H1 (cell line): Measurements from ENCODE around the gene DOCK1. TPM values are rescaled to one million over a fixed set of nuclear protein-coding genes. Genes with fewer than 3 reads are reported as not detected.

ENCODE experiments used
- BACH1 ChIP-seq: IDR thresholded peaks from 2 replicates; pipeline ENCODE4 v1.6.1; 2012; ENCODE audit warnings: low read length, improper control_type of control experiment
- JUND ChIP-seq: IDR thresholded peaks from 2 replicates; pipeline ENCODE4 v1.6.1; 2011; ENCODE audit warnings: mild to moderate bottlenecking, improper control_type of control experiment, low read length
- KDM4A ChIP-seq: IDR thresholded peaks from one replicate; pipeline ENCODE4 v1.7.1; 2012; ENCODE audit warnings: low read depth, mild to moderate bottlenecking, moderate library complexity, low read length, inconsistent platforms; ENCODE audit not compliant: severe bottlenecking
- SUZ12 ChIP-seq: fragments of 200-600 bp; sonication (generic); IDR thresholded peaks from 2 replicates; pipeline ENCODE4 v1.6.1; 2012; ENCODE audit warnings: mild to moderate bottlenecking, inconsistent platforms, low read length, moderate library complexity, mixed read lengths
- polyA plus RNA-seq, 7 experiments: library from polyadenylated mRNA; depleted of rRNA in 3 of 7; stranded (reverse) in 5 of 7; unstranded in 2 of 7; fragments of >200 nt in 5 of 7; fragments of 200-250 nt in 2 of 7; gene quantifications; 1 replicate in 5 of 7; 2 replicates in 1 of 7; 4 replicates in 1 of 7; pipeline versions ENCODE4 v1.2.1 to v1.2.3, GENCODE V29; 2011 to 2013; ENCODE audit warnings: missing spikeins in 2 of 7, mixed read lengths in 2 of 7
- total RNA-seq: library from RNA; stranded (reverse); fragmentation: NEBNext Ultra II Directional; extraction: Animal tissue kit (Norgen Biotek cat#: 25700); gene quantifications from 2 replicates; pipeline ENCODE4 v1.2.1, GENCODE V29; 2021

DOCK1 gene
- total and polyA plus RNA-seq, 2 of the 8 experiments (the other 6 are each of a cell fraction or from before 2014, with no cell fraction given): 11.6 to 53.0 TPM

DNA sequence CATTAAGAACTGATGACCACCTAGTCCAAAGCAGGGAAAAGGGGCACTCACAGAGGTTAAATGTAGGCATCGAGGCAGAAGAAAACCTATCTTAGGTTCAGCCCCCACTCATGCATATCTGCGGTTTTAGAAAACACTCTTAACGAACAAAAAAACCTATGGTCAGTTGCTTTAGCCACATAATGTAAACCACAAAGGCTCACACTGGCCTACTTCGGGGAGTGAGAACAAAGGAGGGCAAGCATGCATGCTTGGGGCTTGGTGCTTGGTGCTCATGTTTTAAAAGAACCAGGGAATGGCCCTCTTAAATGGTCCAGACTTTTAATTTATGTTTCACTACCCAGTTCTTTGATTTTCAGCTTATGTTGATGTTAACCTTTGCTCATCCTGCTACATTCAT is 276.9 kb downstream of the DOCK1 start (continued):
- TF ChIP-seq BACH1 (no peak), JUND (no peak), KDM4A (no peak), SUZ12 (no peak)
